ENCODE data around the gene CYFIP1.

CYFIP1 gene

DNA sequence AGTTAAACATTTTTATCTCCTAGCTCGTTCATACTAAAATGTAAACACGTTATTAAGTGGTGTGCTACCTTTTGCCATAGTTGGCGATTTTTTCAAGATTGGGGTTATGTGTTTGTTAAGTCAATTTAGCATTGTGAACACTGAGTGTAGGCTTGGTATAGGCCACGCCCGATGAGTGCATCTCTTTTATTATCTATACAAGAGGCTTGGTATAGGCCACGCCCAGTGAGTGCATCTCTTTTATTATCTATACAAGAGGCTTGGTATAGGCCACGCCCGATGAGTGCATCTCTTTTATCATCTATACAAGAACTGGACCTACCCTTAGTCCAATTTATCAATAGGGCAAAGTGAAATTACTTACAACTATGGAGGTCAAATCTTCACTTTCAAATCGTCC lies 71.3 kb downstream of the CYFIP1 start:
- Histone ChIP-seq H3K27me3 (ENCODE audit: control insufficient read depth, insufficient read depth, low read length) (no peaks in the 10 kb centered on the region), H3K9me3 (ENCODE audit: control insufficient read depth, low read length) (no peaks in the 10 kb centered on the region), H3K4me3 (ENCODE audit: low read depth, low read length) (no peak overlapping the region), H2AFZ (no peak overlapping the region), H3K27ac (no peak overlapping the region), H3K9ac (no peak overlapping the region), H3K79me2 (no peaks in the 10 kb centered on the region), H3K4me1 (no peaks in the 10 kb centered on the region), H3K4me2 (ENCODE audit: low read length) (no peak overlapping the region), H3K36me3 (ENCODE audit: control insufficient read depth, insufficient read depth, low read length) (no peaks in the 10 kb centered on the region)
- TF ChIP-seq, protein P1, sequence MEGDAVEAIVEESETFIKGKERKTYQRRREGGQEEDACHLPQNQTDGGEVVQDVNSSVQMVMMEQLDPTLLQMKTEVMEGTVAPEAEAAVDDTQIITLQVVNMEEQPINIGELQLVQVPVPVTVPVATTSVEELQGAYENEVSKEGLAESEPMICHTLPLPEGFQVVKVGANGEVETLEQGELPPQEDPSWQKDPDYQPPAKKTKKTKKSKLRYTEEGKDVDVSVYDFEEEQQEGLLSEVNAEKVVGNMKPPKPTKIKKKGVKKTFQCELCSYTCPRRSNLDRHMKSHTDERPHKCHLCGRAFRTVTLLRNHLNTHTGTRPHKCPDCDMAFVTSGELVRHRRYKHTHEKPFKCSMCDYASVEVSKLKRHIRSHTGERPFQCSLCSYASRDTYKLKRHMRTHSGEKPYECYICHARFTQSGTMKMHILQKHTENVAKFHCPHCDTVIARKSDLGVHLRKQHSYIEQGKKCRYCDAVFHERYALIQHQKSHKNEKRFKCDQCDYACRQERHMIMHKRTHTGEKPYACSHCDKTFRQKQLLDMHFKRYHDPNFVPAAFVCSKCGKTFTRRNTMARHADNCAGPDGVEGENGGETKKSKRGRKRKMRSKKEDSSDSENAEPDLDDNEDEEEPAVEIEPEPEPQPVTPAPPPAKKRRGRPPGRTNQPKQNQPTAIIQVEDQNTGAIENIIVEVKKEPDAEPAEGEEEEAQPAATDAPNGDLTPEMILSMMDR (IDR thresholded peaks at IDR 0.05), result no peak

- Histone ChIP-seq H2AFZ (no peak overlapping the region), H3K27ac (no peak overlapping the region), H3K4me1 (no peaks in the 10 kb centered on the region), H3K4me2 (ENCODE audit: low read length) (no peak overlapping the region), H3K9me3 (ENCODE audit: control insufficient read depth, low read length) (no peaks in the 10 kb centered on the region), H3K36me3 (ENCODE audit: control insufficient read depth, insufficient read depth, low read length) (no peaks in the 10 kb centered on the region), H3K79me2 (no peaks in the 10 kb centered on the region), H3K4me3 (ENCODE audit: low read depth, low read length) (no peak overlapping the region), H3K9ac (no peak overlapping the region), H3K27me3 (ENCODE audit: control insufficient read depth, insufficient read depth, low read length) (no peaks in the 10 kb centered on the region)
- TF ChIP-seq, protein P1 (IDR thresholded peaks at IDR 0.05), result no peak
Observed at GRCh38 chr15:22907161-22907950, 72.8 kb downstream of the CYFIP1 start.

DNA sequence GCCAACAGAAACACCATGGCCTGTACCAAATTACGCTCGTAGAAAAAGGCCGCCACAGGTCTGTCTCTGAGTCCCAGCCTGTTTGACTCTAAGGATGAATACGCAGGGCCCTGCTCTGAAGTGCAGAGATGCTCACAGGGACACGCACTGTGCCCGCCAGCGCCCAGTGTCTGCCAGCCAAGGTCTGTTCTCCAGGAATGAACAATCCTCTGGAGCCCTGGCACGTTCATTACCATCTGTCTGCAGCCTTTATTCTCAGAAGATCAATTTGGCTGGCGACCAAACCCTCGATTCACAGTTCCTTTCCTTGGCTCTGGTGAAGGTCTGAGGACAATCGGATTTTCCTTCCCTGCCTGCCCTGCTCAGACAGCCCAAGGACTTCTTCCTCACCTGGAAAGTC lies 75.4 kb downstream of the CYFIP1 start:
- no peaks in the 10 kb centered on the region for H3K4me1 ChIP-seq
- no peak overlapping the region for H3K27ac ChIP-seq
- H3K79me2 ChIP-seq, result no peaks in the 10 kb centered on the region
- no peaks in the 10 kb centered on the region for H3K27me3 ChIP-seq (ENCODE audit: control insufficient read depth, insufficient read depth, low read length)
- H2AFZ ChIP-seq, result no peak overlapping the region
- H3K9ac ChIP-seq, result no peak overlapping the region
- H3K9me3 ChIP-seq (ENCODE audit: control insufficient read depth, low read length), result no peaks in the 10 kb centered on the region
- no peak overlapping the region for H3K4me2 ChIP-seq (ENCODE audit: low read length)
- TF ChIP-seq, protein P1 (IDR thresholded peaks at IDR 0.05), result no peak
- H3K4me3 ChIP-seq (ENCODE audit: low read depth, low read length), result no peak overlapping the region
- no peaks in the 10 kb centered on the region for H3K36me3 ChIP-seq (ENCODE audit: control insufficient read depth, insufficient read depth, low read length)

DNA sequence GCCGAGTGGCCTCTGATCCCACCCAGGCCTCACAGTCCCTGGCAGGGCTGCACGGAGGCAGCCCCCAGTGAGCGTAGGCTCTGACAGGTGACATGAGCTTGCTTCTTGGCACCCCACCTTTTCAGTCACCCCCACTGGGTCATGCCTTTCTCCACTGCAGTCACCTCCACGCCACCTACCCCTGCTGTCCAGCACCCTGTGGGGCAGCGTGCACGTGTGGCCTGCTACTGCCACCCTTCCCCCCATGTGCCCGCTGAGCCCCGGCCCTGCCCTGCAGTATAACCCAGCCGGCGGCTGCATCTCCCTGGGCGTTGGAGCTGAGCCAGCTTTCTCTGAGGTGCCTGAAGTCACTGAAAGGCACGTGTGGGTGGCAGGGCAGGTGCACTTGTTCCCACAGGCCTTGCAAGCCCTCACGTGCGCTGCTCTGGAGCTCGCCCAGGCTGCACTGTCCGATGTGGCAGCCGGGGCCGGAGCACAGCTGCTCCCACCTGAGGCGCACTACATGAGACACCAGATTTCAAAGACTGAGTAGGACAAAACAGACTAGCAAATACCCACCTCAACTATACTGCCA lies 76.1 kb downstream of the CYFIP1 start:
- Histone ChIP-seq H3K4me2 (ENCODE audit: low read length) (no peak overlapping the region), H3K4me1 (no peaks in the 10 kb centered on the region), H3K27me3 (ENCODE audit: control insufficient read depth, insufficient read depth, low read length) (no peaks in the 10 kb centered on the region), H3K9ac (no peak overlapping the region), H3K27ac (no peak overlapping the region), H2AFZ (no peak overlapping the region), H3K36me3 (ENCODE audit: control insufficient read depth, insufficient read depth, low read length) (no peaks in the 10 kb centered on the region), H3K9me3 (ENCODE audit: control insufficient read depth, low read length) (no peaks in the 10 kb centered on the region), H3K4me3 (ENCODE audit: low read depth, low read length) (no peak overlapping the region), H3K79me2 (no peaks in the 10 kb centered on the region)
- TF ChIP-seq, protein P1 (IDR thresholded peaks at IDR 0.05), result no peak

- Histone ChIP-seq H3K4me3 (ENCODE audit: low read depth, low read length) (no peak overlapping the region), H2AFZ (no peak overlapping the region), H3K27ac (no peak overlapping the region), H3K9me3 (ENCODE audit: control insufficient read depth, low read length) (no peaks in the 10 kb centered on the region), H3K36me3 (ENCODE audit: control insufficient read depth, insufficient read depth, low read length) (no peaks in the 10 kb centered on the region), H3K4me2 (ENCODE audit: low read length) (no peak overlapping the region), H3K4me1 (no peaks in the 10 kb centered on the region), H3K27me3 (ENCODE audit: control insufficient read depth, insufficient read depth, low read length) (no peaks in the 10 kb centered on the region), H3K79me2 (no peaks in the 10 kb centered on the region), H3K9ac (no peak overlapping the region)
- TF ChIP-seq, protein P1 (IDR thresholded peaks at IDR 0.05), result no peak
Observed at GRCh38 chr15:22903427-22903826, 76.7 kb downstream of the CYFIP1 start.
